NOMO-1 (cell line): ENCODE measurements around the gene CCDC88B.

ENCODE experiments used
- DNase-seq, 2 experiments: peaks; one replicate each; lab custom pipeline; 2025; ENCODE audit not compliant: unreplicated experiment in 2 of 2; lab: John Stamatoyannopoulos, UW

Gene CCDC88B

GRCh38 chr11:64341851-64342791 lies 2.1 kb downstream of the CCDC88B start:
- DNase-seq = peak; percentile 87 to 94

GRCh38 chr11:64342869-64343745 lies 3.1 kb downstream of the CCDC88B start:
- DNase-seq = no peak

- no peak for DNase-seq
These were observed 4.0 kb downstream of the CCDC88B start for GRCh38 chr11:64343767-64344559.

- no peak for DNase-seq
These were observed 4.8 kb downstream of the CCDC88B start for GRCh38 chr11:64344787-64345186.

GRCh38 chr11:64347193-64347867 lies 7.3 kb downstream of the CCDC88B start:
- DNase-seq = peak; percentile 54 to 65

- no peak for DNase-seq
These were observed 8.5 kb downstream of the CCDC88B start for GRCh38 chr11:64348383-64349024.

- DNase-seq = no peak
These were observed 9.0 kb downstream of the CCDC88B start for GRCh38 chr11:64349025-64349387.

- DNase-seq = no peak
These were observed 9.4 kb downstream of the CCDC88B start for GRCh38 chr11:64349404-64349803.

- DNase-seq = no peak
These were observed 11.2 kb downstream of the CCDC88B start for GRCh38 chr11:64351136-64351631.

GRCh38 chr11:64352099-64352994 lies 12.3 kb downstream of the CCDC88B start:
- DNase-seq = no peak

GRCh38 chr11:64352995-64353714 lies 13.2 kb downstream of the CCDC88B start:
- no peak for DNase-seq

GRCh38 chr11:64353715-64354506 lies 13.9 kb downstream of the CCDC88B start:
- no peak for DNase-seq

GRCh38 chr11:64355078-64355940 lies 15.3 kb downstream of the CCDC88B start:
- DNase-seq = no peak

- peak; percentile 15 to 23 for DNase-seq
These were observed 16.8 kb downstream of the CCDC88B start for GRCh38 chr11:64356498-64357411.

GRCh38 chr11:64357446-64357845 lies 17.4 kb downstream of the CCDC88B start:
- no peak for DNase-seq
